Body of pancreas (tissue), 4 donors: ENCODE data around the gene TAMALIN. TPM values are rescaled to one million over a fixed set of nuclear protein-coding genes. Genes with fewer than 3 reads are reported as not detected.
A peak's percentile ranks its signal among the peaks of the same experiment; 100 is the strongest.

Experiments
- ATAC-seq: fragments of 150-250 bp; one replicate; pipeline ENCODE4 v1.9.1; 2016
- DNase-seq, 4 donors: peaks; one replicate each; pipeline ENCODE4 v3.0.0-alpha.2; 2019
- H3K27ac ChIP-seq, 4 donors: fragments of 200-600 bp; sonication (generic); 1 replicate in 3 of 4; 2 replicates in 1 of 4; pipeline versions ENCODE4 v1.5.1 to v1.6.1; 2016 to 2019; ENCODE audit warnings: mild to moderate bottlenecking in 1 of 4, mixed read lengths in 1 of 4, moderate library complexity in 1 of 4
- H3K27me3 ChIP-seq, 2 donors: fragments of 200-600 bp; sonication (generic); one replicate each; pipeline ENCODE4 v1.6.0; 2016; ENCODE audit warnings: mild to moderate bottlenecking in 1 of 2
- H3K36me3 ChIP-seq, 2 donors: fragments of 200-600 bp; sonication (generic); replicated peaks in 1 of 2; 2 replicates each; pipeline ENCODE4 v1.5.1; 2016; ENCODE audit warnings: low read depth in 2 of 2; ENCODE audit not compliant: insufficient read depth in 1 of 2
- H3K4me1 ChIP-seq: fragments of 200-600 bp; sonication (generic); one replicate; pipeline ENCODE4 v1.6.0; 2016
- H3K4me3 ChIP-seq, 2 donors: fragments of 200-600 bp; sonication (generic); 1 replicate in 1 of 2; 2 replicates in 1 of 2; pipeline ENCODE4 v1.5.1; 2016 to 2019
- H3K9me3 ChIP-seq, 3 donors: fragments of 200-600 bp; sonication (generic); 1 replicate in 2 of 3; 2 replicates in 1 of 3; pipeline ENCODE4 v1.5.1; 2016
- POLR2A ChIP-seq, 3 donors: fragments of 450-650 bp; IDR thresholded peaks; one replicate each; pipeline ENCODE4 v1.6.1; 2016; ENCODE audit warnings: antibody characterized with exemption in 3 of 3, mild to moderate bottlenecking in 2 of 3
- WGBS, 2 donors: methylation state at CpG; one replicate each; pipeline ENCODE4 v1.1.5; 2017; 5-methylcytosine and 5-hydroxymethylcytosine counted together
- intact Hi-C: fragments of 100-400 bp; cut with DNase I; formaldehyde crosslinking; loops from one replicate; pipeline ENCODE4 v1.15.1; 2023
- total RNA-seq, 2 donors: library from RNA; depleted of rRNA; stranded (reverse); fragments of >200 nt; gene quantifications; one replicate each; pipeline ENCODE4 v1.1.0, GENCODE V29; 2016
- TF ChIP-seq, protein P1 (sequence below), 7 experiments: fragments of 450-650 bp in 4 of 7; fragments of 200-600 bp in 3 of 7; sonication (generic) in 3 of 7; IDR thresholded peaks; one replicate each; pipeline ENCODE4 v1.5.1; 2016 to 2019; ENCODE audit warnings: antibody characterized with exemption in 7 of 7

Gene TAMALIN
- total RNA-seq, 2 donors from 2014 or later, result 7.0 to 19.4 TPM

DNA sequence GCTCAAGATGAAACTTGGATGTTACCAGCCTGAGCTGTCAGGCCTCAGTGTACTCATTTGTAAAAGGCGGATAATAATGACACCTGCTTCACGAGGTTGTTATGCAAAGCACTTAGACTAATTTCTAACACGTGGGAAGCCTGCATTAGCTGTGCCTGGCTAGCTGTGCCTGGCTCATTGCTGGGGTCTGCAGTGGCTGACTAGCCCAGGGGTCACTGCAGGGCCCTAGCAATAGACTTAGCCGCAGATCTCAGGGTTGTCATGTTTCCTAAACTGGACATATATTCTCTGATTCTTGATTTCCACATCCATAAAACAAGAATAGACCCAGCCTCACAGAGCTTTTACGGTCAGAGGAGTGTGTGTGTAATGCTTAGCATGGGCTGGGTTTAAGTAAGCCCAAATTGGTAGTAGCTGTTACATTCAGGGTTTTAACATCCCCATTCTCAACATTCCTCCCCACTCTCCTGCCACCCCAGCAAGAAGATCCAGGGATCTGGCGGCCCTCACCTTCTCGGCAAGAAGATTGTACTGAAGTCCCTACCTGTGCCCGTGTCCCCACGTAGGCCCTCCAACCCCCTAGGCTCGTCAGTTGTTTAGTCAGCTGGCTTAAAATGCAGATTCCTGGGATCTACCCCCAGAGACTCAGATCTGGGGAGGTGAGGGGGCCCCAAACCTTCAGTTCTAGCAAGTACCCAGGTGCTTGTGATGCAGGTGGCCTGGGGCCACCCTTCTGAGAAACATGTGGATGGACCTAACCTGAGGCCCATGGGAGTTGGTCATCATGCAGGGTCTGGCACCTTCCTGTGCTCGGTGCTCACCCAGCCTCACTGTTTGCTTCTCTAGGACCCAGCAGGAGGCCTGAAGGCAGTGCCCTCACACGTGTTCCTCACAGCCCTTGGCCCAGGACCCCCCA, 53.1 kb downstream of the TAMALIN start:
- 76 to 78% methylated on average over 12 of the region's 12 CpGs for WGBS, 2 donors
- TF ChIP-seq, protein P1, sequence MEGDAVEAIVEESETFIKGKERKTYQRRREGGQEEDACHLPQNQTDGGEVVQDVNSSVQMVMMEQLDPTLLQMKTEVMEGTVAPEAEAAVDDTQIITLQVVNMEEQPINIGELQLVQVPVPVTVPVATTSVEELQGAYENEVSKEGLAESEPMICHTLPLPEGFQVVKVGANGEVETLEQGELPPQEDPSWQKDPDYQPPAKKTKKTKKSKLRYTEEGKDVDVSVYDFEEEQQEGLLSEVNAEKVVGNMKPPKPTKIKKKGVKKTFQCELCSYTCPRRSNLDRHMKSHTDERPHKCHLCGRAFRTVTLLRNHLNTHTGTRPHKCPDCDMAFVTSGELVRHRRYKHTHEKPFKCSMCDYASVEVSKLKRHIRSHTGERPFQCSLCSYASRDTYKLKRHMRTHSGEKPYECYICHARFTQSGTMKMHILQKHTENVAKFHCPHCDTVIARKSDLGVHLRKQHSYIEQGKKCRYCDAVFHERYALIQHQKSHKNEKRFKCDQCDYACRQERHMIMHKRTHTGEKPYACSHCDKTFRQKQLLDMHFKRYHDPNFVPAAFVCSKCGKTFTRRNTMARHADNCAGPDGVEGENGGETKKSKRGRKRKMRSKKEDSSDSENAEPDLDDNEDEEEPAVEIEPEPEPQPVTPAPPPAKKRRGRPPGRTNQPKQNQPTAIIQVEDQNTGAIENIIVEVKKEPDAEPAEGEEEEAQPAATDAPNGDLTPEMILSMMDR (IDR thresholded peaks at IDR 0.05), result no peak
- peak in 2 of 3 donors; percentile 17 to 34 for TF ChIP-seq POLR2A (IDR thresholded peaks at IDR 0.05)
- DNase-seq, result no peak
- no peaks in the 10 kb centered on the region for H3K9me3 ChIP-seq
- peaks cover 27% of the 10 kb centered on the region for H3K4me1 ChIP-seq
- intact Hi-C loops, result no loop called here
- no peaks in the 10 kb centered on the region for H3K36me3 ChIP-seq
- no peaks in the 10 kb centered on the region for H3K27me3 ChIP-seq
- peak; percentile 4 for ATAC-seq
- H3K27ac ChIP-seq, result peak overlapping the region in 1 of 4 donors; percentile 13
- H3K4me3 ChIP-seq, result no peak overlapping the region

- peak in 1 of 4 donors; percentile 13 for DNase-seq
- ATAC-seq, result peak; percentile 1
Measured at GRCh38 chr12:52060498-52061177, 53.9 kb downstream of the TAMALIN start.

GRCh38 chr12:52061470-52062166, 54.9 kb downstream of the TAMALIN start:
- H3K27me3 ChIP-seq, result no peaks in the 10 kb centered on the region
- H3K9me3 ChIP-seq, result no peaks in the 10 kb centered on the region
- TF ChIP-seq, protein P1 (IDR thresholded peaks at IDR 0.05), result no peak
- no peak for TF ChIP-seq POLR2A (IDR thresholded peaks at IDR 0.05)
- DNase-seq (no peak), ATAC-seq (no peak)
- intact Hi-C loops, result no loop called here
- H3K4me1 ChIP-seq, result peaks cover 27% of the 10 kb centered on the region
- H3K27ac ChIP-seq, result peak overlapping the region in 3 of 4 donors; percentile 12 to 64 (median 24)
- no peak overlapping the region for H3K4me3 ChIP-seq
- WGBS, 2 donors, result 51 to 66% methylated on average over 9 to 12 of the region's 12 CpGs
- no peaks in the 10 kb centered on the region for H3K36me3 ChIP-seq

More at GRCh38 chr12:52060498-52061177, 53.9 kb downstream of the TAMALIN start:
- peak overlapping the region in 1 of 4 donors; percentile 13 for H3K27ac ChIP-seq
- intact Hi-C loops, result no loop called here
- H3K9me3 ChIP-seq, result no peaks in the 10 kb centered on the region
- peaks cover 27% of the 10 kb centered on the region for H3K4me1 ChIP-seq
- TF ChIP-seq, protein P1 (IDR thresholded peaks at IDR 0.05), result no peak
- TF ChIP-seq POLR2A (IDR thresholded peaks at IDR 0.05), result no peak
- H3K36me3 ChIP-seq, result no peaks in the 10 kb centered on the region
- WGBS, 2 donors, result 74 to 83% methylated on average over 7 to 14 of the region's 14 CpGs
- H3K27me3 ChIP-seq, result no peaks in the 10 kb centered on the region
- no peak overlapping the region for H3K4me3 ChIP-seq

- 64 to 94% methylated on average over 2 to 6 of the region's 6 CpGs for WGBS, 2 donors
- DNase-seq (no peak), ATAC-seq (no peak)
- no peaks in the 10 kb centered on the region for H3K36me3 ChIP-seq
- intact Hi-C loops, result no loop called here
- peak overlapping the region in 3 of 4 donors; percentile 24 to 64 (median 55) for H3K27ac ChIP-seq
- peaks cover 27% of the 10 kb centered on the region for H3K4me1 ChIP-seq
- H3K9me3 ChIP-seq, result no peaks in the 10 kb centered on the region
- TF ChIP-seq POLR2A (IDR thresholded peaks at IDR 0.05), result no peak
- TF ChIP-seq, protein P1 (IDR thresholded peaks at IDR 0.05), result no peak
- no peaks in the 10 kb centered on the region for H3K27me3 ChIP-seq
- no peak overlapping the region for H3K4me3 ChIP-seq
Measured at GRCh38 chr12:52062167-52063081, 55.7 kb downstream of the TAMALIN start.
